Epithelial cell of esophagus (primary cell): Measurements from ENCODE around the gene RNF138.
"Not testable (repeated sequence)": the region's sequence is repeated elsewhere in the genome, so short reads cannot be mapped to it uniquely, and the experiment has no call there.

Source experiments
- DNase-seq: peaks from one replicate; pipeline ENCODE4 v3.0.0; 2010; ENCODE audit warnings: low read depth
- H3K4me3 ChIP-seq: 2 replicates; pipeline ENCODE4 v1.5.1; 2011; ENCODE audit warnings: mild to moderate bottlenecking, low read length, control low read depth
- TF ChIP-seq, protein P1 (sequence below): IDR thresholded peaks from 2 replicates; pipeline ENCODE4 v1.5.1; 2011; ENCODE audit warnings: low read depth, mild to moderate bottlenecking, low read length, control low read depth, inconsistent platforms; ENCODE audit not compliant: insufficient read depth; ENCODE audit errors: missing control alignments

The RNF138 gene

DNA sequence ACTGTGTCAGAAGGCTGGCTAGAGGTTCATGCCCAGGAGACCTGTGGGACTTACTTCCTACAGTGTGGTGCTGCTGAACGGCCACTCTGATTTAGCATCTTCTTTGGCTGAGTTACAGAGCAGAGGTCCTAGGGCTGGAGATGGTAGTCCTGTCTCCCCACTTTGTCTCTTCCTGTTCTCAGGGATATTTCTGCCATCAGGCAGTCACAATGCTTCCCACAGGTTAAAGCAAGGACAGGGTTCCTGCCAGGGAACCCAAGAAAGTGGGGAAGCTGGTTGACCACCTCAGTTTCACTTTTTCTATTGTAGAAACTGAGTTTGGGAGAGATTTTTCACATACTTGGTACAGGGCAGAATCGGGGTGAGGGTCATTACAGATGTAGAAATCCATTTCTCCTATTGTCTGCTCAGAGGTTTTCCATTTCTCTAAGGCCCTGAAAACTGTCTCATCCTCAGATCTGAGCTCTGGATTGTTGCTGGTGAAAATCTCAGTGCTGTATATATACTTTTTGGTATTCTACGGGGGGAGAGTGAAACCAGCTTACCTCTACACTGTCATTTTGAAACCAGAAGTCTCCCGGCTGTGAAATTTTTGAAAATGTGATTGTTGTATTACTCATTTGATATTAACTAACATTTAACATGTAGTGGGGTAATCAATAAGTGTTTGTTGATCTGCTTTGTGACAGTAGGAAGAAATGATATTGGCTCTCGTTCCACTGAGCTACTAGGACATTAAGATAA, 61.2 kb downstream of the RNF138 start:
- no peak for DNase-seq
- TF ChIP-seq, protein P1, sequence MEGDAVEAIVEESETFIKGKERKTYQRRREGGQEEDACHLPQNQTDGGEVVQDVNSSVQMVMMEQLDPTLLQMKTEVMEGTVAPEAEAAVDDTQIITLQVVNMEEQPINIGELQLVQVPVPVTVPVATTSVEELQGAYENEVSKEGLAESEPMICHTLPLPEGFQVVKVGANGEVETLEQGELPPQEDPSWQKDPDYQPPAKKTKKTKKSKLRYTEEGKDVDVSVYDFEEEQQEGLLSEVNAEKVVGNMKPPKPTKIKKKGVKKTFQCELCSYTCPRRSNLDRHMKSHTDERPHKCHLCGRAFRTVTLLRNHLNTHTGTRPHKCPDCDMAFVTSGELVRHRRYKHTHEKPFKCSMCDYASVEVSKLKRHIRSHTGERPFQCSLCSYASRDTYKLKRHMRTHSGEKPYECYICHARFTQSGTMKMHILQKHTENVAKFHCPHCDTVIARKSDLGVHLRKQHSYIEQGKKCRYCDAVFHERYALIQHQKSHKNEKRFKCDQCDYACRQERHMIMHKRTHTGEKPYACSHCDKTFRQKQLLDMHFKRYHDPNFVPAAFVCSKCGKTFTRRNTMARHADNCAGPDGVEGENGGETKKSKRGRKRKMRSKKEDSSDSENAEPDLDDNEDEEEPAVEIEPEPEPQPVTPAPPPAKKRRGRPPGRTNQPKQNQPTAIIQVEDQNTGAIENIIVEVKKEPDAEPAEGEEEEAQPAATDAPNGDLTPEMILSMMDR, result no peak
- H3K4me3 ChIP-seq, result no peak overlapping the region

DNA sequence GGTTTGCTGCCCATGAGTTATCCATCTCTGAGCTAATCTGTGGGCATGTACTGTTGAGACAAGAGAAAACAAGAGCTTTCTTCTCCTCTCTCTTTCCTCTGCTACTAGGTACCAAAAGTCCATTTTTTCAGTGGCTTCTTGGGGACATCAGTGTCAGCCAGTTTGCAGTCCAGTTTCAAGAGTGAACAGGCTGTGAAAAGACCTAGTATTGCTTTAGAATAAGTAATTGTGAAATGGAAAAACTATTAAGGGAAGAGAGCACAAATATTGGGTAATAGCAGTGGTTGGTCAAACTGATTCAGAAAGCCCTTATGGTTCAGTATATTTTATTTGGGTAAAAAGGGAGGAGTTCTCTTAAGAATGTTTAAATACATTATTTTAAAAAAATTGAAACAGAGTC, 65.2 kb downstream of the RNF138 start:
- DNase-seq, result no peak
- TF ChIP-seq, protein P1, result no peak
- H3K4me3 ChIP-seq, result no peak overlapping the region

DNA sequence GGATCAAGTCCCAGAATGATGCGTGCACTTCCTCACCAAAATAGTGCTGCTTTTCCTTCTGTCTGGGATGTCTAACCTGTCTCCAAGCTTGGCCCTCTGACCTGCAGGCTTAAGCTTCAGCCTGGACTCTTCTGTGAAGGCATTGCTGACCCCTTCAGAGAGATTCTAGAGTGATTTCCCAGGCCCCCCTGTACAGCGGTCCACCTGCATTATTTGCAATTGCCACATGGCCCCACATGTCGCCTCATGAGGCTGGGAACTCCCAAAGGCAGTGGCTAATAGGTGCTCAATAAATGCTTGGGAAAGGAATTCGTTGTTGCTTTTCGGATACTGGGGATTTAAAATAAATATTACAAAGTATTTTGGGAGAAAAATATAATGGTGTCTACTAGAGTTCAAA, 65.9 kb downstream of the RNF138 start:
- TF ChIP-seq, protein P1, result no peak
- no peak for DNase-seq
- H3K4me3 ChIP-seq, result no peak overlapping the region

DNA sequence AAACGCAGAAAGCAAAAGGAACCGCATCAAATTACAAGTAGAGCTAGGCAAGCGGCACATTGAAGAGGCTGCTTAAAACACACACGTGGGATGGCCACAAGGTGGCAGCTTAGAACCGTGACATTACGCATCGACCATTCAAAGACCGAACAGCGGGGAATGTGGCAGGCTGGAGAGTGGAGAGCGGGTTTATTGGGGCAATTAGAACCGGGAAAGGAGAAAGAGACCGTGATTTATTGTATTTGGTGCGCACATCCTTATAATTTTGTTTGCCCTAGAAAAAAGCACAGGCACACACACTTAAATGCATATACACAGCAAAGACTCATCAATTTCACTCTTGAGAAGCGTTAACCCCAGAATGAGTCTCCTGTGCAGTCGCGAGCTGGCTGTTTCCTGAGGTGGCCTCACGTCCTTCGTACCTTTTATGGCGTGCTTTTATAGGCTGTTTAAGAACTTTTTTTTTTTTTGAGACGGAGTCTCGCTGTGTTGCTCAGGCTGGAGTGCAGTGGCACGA, 66.5 kb downstream of the RNF138 start:
- peak; percentile 88 for DNase-seq
- TF ChIP-seq, protein P1, result peak; percentile 89
- H3K4me3 ChIP-seq, result no peak overlapping the region

DNA sequence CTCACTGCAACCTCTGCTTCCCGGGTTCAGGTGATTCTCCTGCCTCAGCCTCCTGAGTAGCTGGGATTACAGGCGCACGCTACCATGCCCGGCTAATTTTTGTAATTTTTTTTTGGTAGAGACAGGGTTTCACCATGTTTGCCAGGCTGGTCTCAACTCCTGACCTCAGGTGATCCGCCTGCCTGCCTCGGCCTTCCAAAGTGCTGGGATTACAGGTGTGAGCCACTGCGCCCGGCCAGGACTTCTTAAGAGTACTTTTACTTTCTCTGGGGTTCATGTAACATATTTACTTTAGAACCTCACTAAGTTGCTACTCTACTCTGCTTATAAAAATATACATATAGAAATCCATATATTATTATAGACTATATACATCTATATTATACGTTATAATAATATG, 67.0 kb downstream of the RNF138 start:
- not testable (repeated sequence) for DNase-seq, H3K4me3 ChIP-seq

DNA sequence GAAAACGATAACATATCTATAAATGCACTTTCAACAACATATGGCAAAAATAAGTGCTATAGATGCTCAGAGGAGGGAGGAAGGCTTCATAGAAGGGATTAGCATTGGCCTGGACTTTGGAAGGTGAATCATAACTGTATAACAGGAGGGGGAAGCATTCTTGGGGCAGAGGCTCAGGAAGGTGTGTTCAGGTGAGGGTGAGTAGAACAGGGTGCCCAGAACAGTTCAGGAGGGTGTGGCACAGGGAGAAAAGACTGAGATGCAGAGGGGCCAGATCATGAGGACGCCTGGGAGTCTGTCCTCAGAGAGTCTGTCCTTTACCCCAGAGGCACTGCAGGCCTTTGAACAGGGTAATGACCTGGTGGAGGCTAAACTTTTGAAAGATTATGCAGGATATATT, 68.9 kb downstream of the RNF138 start:
- TF ChIP-seq, protein P1, result no peak
- peak; percentile 43 for DNase-seq
- no peak overlapping the region for H3K4me3 ChIP-seq

DNA sequence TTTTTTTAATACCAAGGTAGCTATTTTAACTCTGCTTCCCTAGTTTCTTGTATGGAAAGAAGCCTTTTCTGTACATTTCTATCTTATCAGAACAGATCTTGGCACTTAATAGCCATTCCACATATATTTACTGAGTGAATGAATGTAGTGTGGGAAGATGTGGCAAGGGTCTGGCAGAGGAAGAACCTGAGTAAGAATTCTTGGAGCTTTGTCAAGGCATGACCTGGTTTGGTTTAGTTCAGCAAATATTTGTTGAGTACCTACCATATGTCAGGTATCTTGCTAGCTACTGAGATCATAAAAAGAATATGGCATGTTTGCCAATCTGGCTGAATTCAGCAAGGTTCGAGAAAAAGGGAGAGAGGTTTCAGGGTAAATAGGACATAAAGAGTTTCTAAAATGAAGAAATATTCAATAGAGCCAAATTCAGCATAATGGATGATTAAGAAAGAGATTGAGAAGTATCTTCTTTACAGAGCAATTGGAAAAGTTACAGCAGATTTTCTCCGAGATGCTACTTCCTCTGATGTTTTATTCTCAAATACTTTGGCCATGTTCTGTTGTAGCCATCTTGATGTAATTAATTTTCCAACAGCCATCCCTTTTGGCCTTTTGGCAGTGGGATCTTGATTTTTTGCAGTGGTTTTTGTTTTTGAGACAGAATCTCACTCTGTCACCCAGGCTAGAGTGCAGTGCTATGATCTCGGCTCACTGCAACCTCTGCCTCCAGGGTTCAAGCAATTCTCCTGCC, 76.5 kb downstream of the RNF138 start:
- DNase-seq, result peak; percentile 63
- no peak overlapping the region for H3K4me3 ChIP-seq
- TF ChIP-seq, protein P1, result no peak
